Measurements from ENCODE around the gene SHISAL1. TPM values are rescaled to one million over a fixed set of nuclear protein-coding genes. Genes with fewer than 3 reads are reported as not detected.

The SHISAL1 gene
- polyA plus RNA-seq, 1 experiment, result 2.4 TPM

- peaks cover 7% of the 10 kb centered on the region; the same call in 1 of the 2 replicates for H3K9me3 ChIP-seq (ENCODE audit: control insufficient read depth, insufficient read depth, low read length)
- ChIA-PET CTCF (no interaction called here), POLR2A (no interaction called here)
- H3K27ac ChIP-seq (ENCODE audit: low read depth, low read length), result no peak overlapping the region
- no peak overlapping the region for H3K4me3 ChIP-seq (ENCODE audit: low read depth, low read length)
- DNase-seq (ENCODE audit: low read depth, low spot score), result no peak
- H3K27me3 ChIP-seq (ENCODE audit: control insufficient read depth, insufficient read depth, low read length), result peaks cover 8% of the 10 kb centered on the region
- TF ChIP-seq CTCF (IDR thresholded peaks at IDR 0.05; ENCODE audit: low read depth, low read length), result no peak
These were observed 83.4 kb downstream of the SHISAL1 start for GRCh38 chr22:44229331-44229730.

- TF ChIP-seq CTCF (IDR thresholded peaks at IDR 0.05; ENCODE audit: low read depth, low read length), result no peak
- H3K27ac ChIP-seq (ENCODE audit: low read depth, low read length), result no peak overlapping the region
- ChIA-PET POLR2A (no interaction called here), CTCF (no interaction called here)
- peaks cover 18% of the 10 kb centered on the region for H3K27me3 ChIP-seq (ENCODE audit: control insufficient read depth, insufficient read depth, low read length)
- no peak for DNase-seq (ENCODE audit: low read depth, low spot score)
- H3K9me3 ChIP-seq (ENCODE audit: control insufficient read depth, insufficient read depth, low read length), result peaks cover 11% of the 10 kb centered on the region
- H3K4me3 ChIP-seq (ENCODE audit: low read depth, low read length), result no peak overlapping the region
These were observed 86.9 kb downstream of the SHISAL1 start for GRCh38 chr22:44225812-44226211.

GRCh38 chr22:44225091-44225689 lies 87.6 kb downstream of the SHISAL1 start:
- no peak for TF ChIP-seq CTCF (IDR thresholded peaks at IDR 0.05; ENCODE audit: low read depth, low read length)

GRCh38 chr22:44224166-44224565 lies 88.6 kb downstream of the SHISAL1 start:
- peaks cover 8% of the 10 kb centered on the region for H3K9me3 ChIP-seq (ENCODE audit: control insufficient read depth, insufficient read depth, low read length)
- no peak for DNase-seq (ENCODE audit: low read depth, low spot score)
- CTCF ChIA-PET, result no interaction called here
- no peak for TF ChIP-seq CTCF (IDR thresholded peaks at IDR 0.05; ENCODE audit: low read depth, low read length)
- peaks cover 23% of the 10 kb centered on the region for H3K27me3 ChIP-seq (ENCODE audit: control insufficient read depth, insufficient read depth, low read length)
- no peak overlapping the region for H3K27ac ChIP-seq (ENCODE audit: low read depth, low read length)
- POLR2A ChIA-PET, result no interaction called here
- no peak overlapping the region for H3K4me3 ChIP-seq (ENCODE audit: low read depth, low read length)

More at GRCh38 chr22:44225091-44225689, 87.6 kb downstream of the SHISAL1 start:
- Histone ChIP-seq H3K27me3 (ENCODE audit: control insufficient read depth, insufficient read depth, low read length) (peaks cover 18% of the 10 kb centered on the region), H3K9me3 (ENCODE audit: control insufficient read depth, insufficient read depth, low read length) (peaks cover 11% of the 10 kb centered on the region), H3K4me3 (ENCODE audit: low read depth, low read length) (no peak overlapping the region), H3K27ac (ENCODE audit: low read depth, low read length) (no peak overlapping the region)
- DNase-seq (ENCODE audit: low read depth, low spot score), result no peak
- CTCF ChIA-PET, result no interaction called here
- POLR2A ChIA-PET, result no interaction called here

- Histone ChIP-seq H3K4me3 (ENCODE audit: low read depth, low read length) (no peak overlapping the region), H3K27ac (ENCODE audit: low read depth, low read length) (no peak overlapping the region), H3K9me3 (ENCODE audit: control insufficient read depth, insufficient read depth, low read length) (peaks cover 4% of the 10 kb centered on the region), H3K27me3 (ENCODE audit: control insufficient read depth, insufficient read depth, low read length) (peaks cover 23% of the 10 kb centered on the region)
- POLR2A ChIA-PET, result no interaction called here
- CTCF ChIA-PET, result no interaction called here
- DNase-seq (ENCODE audit: low read depth, low spot score), result no peak
- no peak for TF ChIP-seq CTCF (IDR thresholded peaks at IDR 0.05; ENCODE audit: low read depth, low read length)
These were observed 90.9 kb downstream of the SHISAL1 start for GRCh38 chr22:44221710-44222475.

All from AG04450 (cell line).